ENCODE measurements around the gene ZNF582. TPM values are rescaled to one million over a fixed set of nuclear protein-coding genes. Genes with fewer than 3 reads are reported as not detected.
"Not testable (repeated sequence)": the region's sequence is repeated elsewhere in the genome, so short reads cannot be mapped to it uniquely, and the experiment has no call there.

ZNF582 gene
- total and polyA plus RNA-seq, 2 donors (not counting 3 experiments of a cell fraction or from before 2014, with no cell fraction given), result 2.5 to 2.9 TPM

DNA sequence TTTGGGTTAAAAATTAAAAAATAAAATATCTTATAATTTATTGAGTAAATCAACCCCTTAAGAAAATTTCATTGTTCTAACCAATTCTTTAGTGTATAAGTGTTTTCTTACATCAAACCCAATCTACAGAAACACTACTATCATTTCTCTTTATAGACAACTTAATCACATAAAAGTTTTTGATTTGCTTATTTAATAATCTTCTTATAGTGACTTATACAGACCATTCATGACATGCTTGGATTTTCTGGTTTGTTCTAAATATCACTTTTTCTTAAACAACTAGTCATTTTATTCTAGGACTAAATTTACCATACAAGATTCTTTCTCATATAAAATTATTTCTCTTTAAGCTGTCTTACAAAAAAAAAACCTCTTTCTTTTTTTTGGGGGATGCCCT lies 51.4 kb downstream of the ZNF582 start:
- ChIA-PET POLR2A (no interaction called here), CTCF (interaction anchor here (0.8 to 1.8 kb wide), 3 partner anchors 8 to 89 kb away, joined by 3 to 5 read pairs (median 4); no protein-coding TSS in a partner anchor)
- intact Hi-C loops (cut with micrococcal nuclease) (no loop called here), dilution Hi-C loops (cut with MboI; ENCODE audit: extremely low pct_ligation_motif_present, low sequenced_read_pairs) (no loop called here)
- Histone ChIP-seq H3K9ac (replicated peaks; ENCODE audit: extremely low read depth, insufficient read depth, low read length) (no peak overlapping the region), H3K36me3 (ENCODE audit: control insufficient read depth in 2 of 2, extremely low read depth in 1 of 2, insufficient read depth in 2 of 2, low read length in 2 of 2) (no peaks in the 10 kb centered on the region), H4K20me1 (replicated peaks; ENCODE audit: control insufficient read depth, extremely low read depth, insufficient read depth, low read length) (no peaks in the 10 kb centered on the region), H3K4me3 (replicated peaks in 1 of 3; ENCODE audit: insufficient read depth in 1 of 3, low read depth in 1 of 3, low read length in 3 of 3) (no peak overlapping the region), H3K4me1 (ENCODE audit: control insufficient read depth, extremely low read depth, insufficient read depth, low read length) (no peaks in the 10 kb centered on the region), H3K9me1 (replicated peaks; ENCODE audit: control insufficient read depth, extremely low read depth, insufficient read depth, low read length) (no peaks in the 10 kb centered on the region), H3K4me2 (ENCODE audit: insufficient read depth, low read length) (no peak overlapping the region), H3K27ac (ENCODE audit: insufficient read depth, low read depth, low read length) (no peak overlapping the region), H3K9me3 (replicated peaks; ENCODE audit: control insufficient read depth, insufficient read depth, low read length) (no peaks in the 10 kb centered on the region), H2AFZ (ENCODE audit: low read depth, low read length) (no peak overlapping the region), H3K79me2 (ENCODE audit: control insufficient read depth, insufficient read depth, low read length) (no peaks in the 10 kb centered on the region), H3K27me3 (ENCODE audit: control insufficient read depth in 2 of 2, insufficient read depth in 2 of 2, low read length in 2 of 2) (no peaks in the 10 kb centered on the region)
- TF ChIP-seq FOS (IDR thresholded peaks at IDR 0.05; ENCODE audit: borderline replicate concordance, insufficient read depth, low read length) (no peak), EZH2 (IDR thresholded peaks at IDR 0.05; ENCODE audit: borderline replicate concordance, low read depth, low read length, severe bottlenecking) (no peak), MAX (IDR thresholded peaks at IDR 0.05; ENCODE audit: insufficient read depth, insufficient read length) (no peak), GATA2 (IDR thresholded peaks at IDR 0.05; ENCODE audit: insufficient read depth, insufficient read length, low read depth, low read length) (no peak), JUN (IDR thresholded peaks at IDR 0.05; ENCODE audit: borderline replicate concordance, insufficient read depth, insufficient read length, low read depth) (no peak), CTCF (IDR thresholded peaks at IDR 0.05; ENCODE audit: extremely low read depth in 1 of 2, insufficient read depth in 1 of 2, low read depth in 1 of 2, low read length in 2 of 2) (no peak), POLR2AphosphoS5 (IDR thresholded peaks at IDR 0.05; ENCODE audit: insufficient read depth, low read depth, low read length) (no peak), MYC (IDR thresholded peaks at IDR 0.05; ENCODE audit: low read depth, low read length) (no peak), POLR2A (IDR thresholded peaks at IDR 0.05; ENCODE audit: low read depth, low read length) (no peak)
- BruUV-seq (replicated peaks), result no TSS peak
- DNase-seq (ENCODE audit: low read depth, low spot score) (no peak), FAIRE-seq (no peak)

DNA sequence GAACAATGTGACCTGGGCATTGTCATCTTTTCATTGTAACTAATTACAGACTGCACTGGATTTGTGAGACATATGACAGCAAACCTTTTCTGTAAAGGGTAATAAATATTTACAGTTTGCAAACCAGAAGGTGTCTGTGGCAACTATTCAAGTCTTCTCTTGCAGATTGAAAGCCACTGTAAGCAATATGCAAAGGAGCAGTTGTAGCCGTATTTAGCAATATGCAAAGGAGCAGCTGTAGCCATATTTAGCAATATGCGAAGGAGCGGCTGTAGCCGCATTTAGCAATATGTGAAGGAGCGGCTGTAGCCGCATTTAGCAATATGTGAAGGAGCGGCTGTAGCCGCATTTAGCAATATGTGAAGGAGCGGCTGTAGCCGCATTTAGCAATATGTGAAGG lies 54.3 kb downstream of the ZNF582 start:
- H4K20me1 ChIP-seq (replicated peaks; ENCODE audit: control insufficient read depth, extremely low read depth, insufficient read depth, low read length); H3K27me3 ChIP-seq (ENCODE audit: control insufficient read depth in 2 of 2, insufficient read depth in 2 of 2, low read length in 2 of 2); H3K36me3 ChIP-seq (ENCODE audit: control insufficient read depth in 2 of 2, extremely low read depth in 1 of 2, insufficient read depth in 2 of 2, low read length in 2 of 2); H2AFZ ChIP-seq (ENCODE audit: low read depth, low read length); H3K9me3 ChIP-seq (replicated peaks; ENCODE audit: control insufficient read depth, insufficient read depth, low read length); dilution Hi-C loops (cut with MboI; ENCODE audit: extremely low pct_ligation_motif_present, low sequenced_read_pairs); H3K79me2 ChIP-seq (ENCODE audit: control insufficient read depth, insufficient read depth, low read length); H3K27ac ChIP-seq (ENCODE audit: insufficient read depth, low read depth, low read length); H3K9me1 ChIP-seq (replicated peaks; ENCODE audit: control insufficient read depth, extremely low read depth, insufficient read depth, low read length); DNase-seq (ENCODE audit: low read depth, low spot score); POLR2A ChIA-PET; H3K4me3 ChIP-seq (replicated peaks in 1 of 3; ENCODE audit: insufficient read depth in 1 of 3, low read depth in 1 of 3, low read length in 3 of 3); H3K9ac ChIP-seq (replicated peaks; ENCODE audit: extremely low read depth, insufficient read depth, low read length); BruUV-seq (replicated peaks); FAIRE-seq; H3K4me1 ChIP-seq (ENCODE audit: control insufficient read depth, extremely low read depth, insufficient read depth, low read length); H3K4me2 ChIP-seq (ENCODE audit: insufficient read depth, low read length): not testable (repeated sequence)
- CTCF ChIA-PET, result interaction anchor here (0.7 to 1.4 kb wide), 4 partner anchors 9 to 273 kb away, joined by 3 to 4 read pairs (median 4); no protein-coding TSS in a partner anchor
- intact Hi-C loops (cut with micrococcal nuclease), result loop anchor here (10.0 kb wide), 1 partner anchor 634 kb away; no protein-coding TSS in a partner anchor

DNA sequence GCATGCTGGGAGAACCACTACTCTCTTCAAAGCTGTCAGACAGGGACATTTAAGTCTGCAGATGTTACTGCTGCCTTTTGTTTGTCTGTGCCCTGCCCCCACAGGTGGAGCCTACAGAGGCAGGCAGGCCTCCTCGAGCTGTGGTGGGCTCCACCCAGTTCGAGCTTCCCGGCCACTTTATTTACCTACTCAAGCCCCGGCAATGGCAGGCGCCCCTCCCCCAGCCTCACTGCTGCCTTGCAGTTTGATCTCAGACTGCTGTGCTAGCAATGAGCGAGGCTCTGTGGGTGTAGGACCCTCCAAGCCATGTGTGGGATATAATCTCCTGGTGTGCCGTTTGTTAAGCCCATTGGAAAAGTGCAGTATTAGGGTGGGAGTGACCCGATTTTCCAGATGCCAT lies 56.3 kb downstream of the ZNF582 start:
- H3K9ac ChIP-seq (replicated peaks; ENCODE audit: extremely low read depth, insufficient read depth, low read length); H3K27me3 ChIP-seq (ENCODE audit: control insufficient read depth in 2 of 2, insufficient read depth in 2 of 2, low read length in 2 of 2); H3K36me3 ChIP-seq (ENCODE audit: control insufficient read depth in 2 of 2, extremely low read depth in 1 of 2, insufficient read depth in 2 of 2, low read length in 2 of 2); POLR2A ChIA-PET; DNase-seq (ENCODE audit: low read depth, low spot score); H3K79me2 ChIP-seq (ENCODE audit: control insufficient read depth, insufficient read depth, low read length); H3K4me2 ChIP-seq (ENCODE audit: insufficient read depth, low read length); BruUV-seq (replicated peaks); H3K4me3 ChIP-seq (replicated peaks in 1 of 3; ENCODE audit: insufficient read depth in 1 of 3, low read depth in 1 of 3, low read length in 3 of 3); H3K9me3 ChIP-seq (replicated peaks; ENCODE audit: control insufficient read depth, insufficient read depth, low read length); H3K27ac ChIP-seq (ENCODE audit: insufficient read depth, low read depth, low read length); dilution Hi-C loops (cut with MboI; ENCODE audit: extremely low pct_ligation_motif_present, low sequenced_read_pairs); H2AFZ ChIP-seq (ENCODE audit: low read depth, low read length); H4K20me1 ChIP-seq (replicated peaks; ENCODE audit: control insufficient read depth, extremely low read depth, insufficient read depth, low read length); H3K4me1 ChIP-seq (ENCODE audit: control insufficient read depth, extremely low read depth, insufficient read depth, low read length); H3K9me1 ChIP-seq (replicated peaks; ENCODE audit: control insufficient read depth, extremely low read depth, insufficient read depth, low read length); FAIRE-seq: not testable (repeated sequence)
- CTCF ChIA-PET, result interaction anchor here (8.6 kb wide), 1 partner anchor 85 kb away, joined by 761 read pairs; no protein-coding TSS in a partner anchor
- intact Hi-C loops (cut with micrococcal nuclease), result loop anchor here (10.0 kb wide), 1 partner anchor 632 kb away; no protein-coding TSS in a partner anchor

Measured in endothelial cell of umbilical vein (primary cell).